DMS 273 treated with DMSO at 0.1 percent for 48 hours (cell line): ENCODE data around the gene STOML1.
A peak's percentile ranks its signal among the peaks of the same experiment; 100 is the strongest.

Source experiments
- DNase-seq: peaks from one replicate; lab custom pipeline; 2025; lab: John Stamatoyannopoulos, UW

The STOML1 gene

DNA sequence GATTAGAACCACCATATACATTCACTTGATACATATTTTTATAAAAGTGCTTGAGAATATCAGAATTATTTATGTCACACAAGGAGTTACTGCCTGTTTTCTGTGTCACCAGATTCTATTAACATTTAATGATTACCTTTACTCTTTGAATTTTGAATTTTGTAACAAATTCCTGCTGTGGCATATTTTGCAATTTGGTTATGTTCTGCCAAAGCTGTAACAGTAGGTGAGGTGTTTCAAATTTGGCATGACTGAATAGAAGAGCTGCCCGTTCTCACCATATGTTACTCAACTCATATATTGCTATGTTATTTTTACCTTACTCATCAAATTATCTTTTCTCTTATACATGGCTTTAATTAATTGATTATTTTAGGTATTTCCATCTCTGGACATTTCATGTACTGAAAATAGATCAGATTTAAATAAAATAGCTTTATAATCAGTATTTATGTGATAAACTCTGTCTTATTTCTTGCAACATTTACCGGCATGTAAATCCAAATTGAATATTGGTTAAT lies 21.3 kb upstream of the STOML1 start:
- no peak for DNase-seq

GRCh38 chr15:74011610-74012009 lies 19.5 kb upstream of the STOML1 start:
- DNase-seq, result no peak

GRCh38 chr15:74010929-74011540 lies 18.9 kb upstream of the STOML1 start:
- no peak for DNase-seq

DNA sequence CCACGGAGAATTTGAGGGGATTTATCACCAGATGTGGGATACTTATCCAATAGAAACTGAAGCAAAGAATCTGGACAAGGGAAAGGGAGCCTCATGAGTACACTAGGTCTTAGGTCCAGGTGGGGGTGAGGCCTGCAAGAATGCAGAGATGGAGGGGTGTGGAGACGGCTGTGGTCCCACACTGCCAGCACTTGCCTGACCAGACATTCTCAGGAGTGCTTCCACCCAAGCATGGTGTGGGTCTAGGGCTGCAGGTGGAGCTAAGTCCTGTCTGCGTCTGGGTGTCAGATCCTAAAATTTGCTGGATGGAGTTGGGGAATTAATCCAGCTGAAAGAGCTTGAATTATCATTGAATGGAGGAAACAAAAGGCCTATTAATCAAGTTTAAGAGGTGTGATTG lies 16.8 kb upstream of the STOML1 start:
- DNase-seq, result no peak

GRCh38 chr15:74007820-74008371 lies 15.8 kb upstream of the STOML1 start:
- no peak for DNase-seq

DNA sequence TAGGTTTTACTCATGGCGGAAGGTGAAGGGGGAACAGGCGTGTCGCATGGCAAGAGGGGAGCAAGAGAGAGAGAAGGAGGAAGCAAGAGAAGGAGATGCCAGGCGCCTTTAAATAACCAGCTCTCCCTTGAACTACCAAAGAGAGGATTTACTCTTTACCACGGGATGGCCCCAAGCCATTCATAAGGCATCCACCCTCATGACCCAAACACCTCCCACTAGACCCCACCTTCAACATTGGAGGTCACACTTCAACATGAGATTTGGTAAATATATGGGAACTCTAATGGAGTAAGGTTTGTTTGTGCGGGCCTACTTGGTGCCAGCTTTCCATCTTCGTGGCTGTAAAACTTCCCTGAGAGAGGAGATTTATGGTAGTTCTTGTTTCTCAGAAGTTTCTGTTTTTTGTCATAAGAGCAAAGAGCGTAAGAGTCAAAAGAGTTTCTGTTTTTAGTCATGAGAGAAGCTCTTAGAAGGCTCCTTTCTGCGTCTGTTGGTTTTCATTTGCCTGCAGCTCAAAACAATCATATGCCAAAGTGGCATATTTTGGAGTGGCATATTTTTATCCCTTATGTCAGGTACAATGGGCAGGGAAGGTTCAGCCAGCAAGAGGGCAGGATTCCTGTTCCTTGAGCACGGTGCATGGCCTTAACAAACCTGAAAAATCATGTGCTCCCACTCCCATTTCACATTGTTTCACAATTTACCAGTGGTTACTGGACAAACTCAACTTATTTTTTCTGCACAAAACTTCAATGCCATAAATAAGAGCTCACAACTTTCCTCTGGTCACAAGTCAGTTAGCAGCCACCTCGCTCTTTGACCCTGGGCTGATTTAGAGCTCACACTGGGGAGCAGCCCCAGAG lies 14.9 kb upstream of the STOML1 start:
- DNase-seq, result no peak

DNA sequence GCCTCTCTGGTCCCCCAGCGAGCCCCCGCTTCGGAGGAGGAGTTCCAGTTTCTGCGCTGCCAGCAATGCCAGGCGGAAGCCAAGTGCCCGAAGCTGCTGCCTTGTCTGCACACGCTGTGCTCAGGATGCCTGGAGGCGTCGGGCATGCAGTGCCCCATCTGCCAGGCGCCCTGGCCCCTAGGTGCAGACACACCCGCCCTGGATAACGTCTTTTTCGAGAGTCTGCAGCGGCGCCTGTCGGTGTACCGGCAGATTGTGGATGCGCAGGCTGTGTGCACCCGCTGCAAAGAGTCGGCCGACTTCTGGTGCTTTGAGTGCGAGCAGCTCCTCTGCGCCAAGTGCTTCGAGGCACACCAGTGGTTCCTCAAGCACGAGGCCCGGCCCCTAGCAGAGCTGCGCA lies 5.9 kb upstream of the STOML1 start:
- DNase-seq, result no peak

GRCh38 chr15:73996939-73997338 lies 4.8 kb upstream of the STOML1 start:
- no peak for DNase-seq

GRCh38 chr15:73996267-73996666 lies 4.2 kb upstream of the STOML1 start:
- DNase-seq, result no peak

DNA sequence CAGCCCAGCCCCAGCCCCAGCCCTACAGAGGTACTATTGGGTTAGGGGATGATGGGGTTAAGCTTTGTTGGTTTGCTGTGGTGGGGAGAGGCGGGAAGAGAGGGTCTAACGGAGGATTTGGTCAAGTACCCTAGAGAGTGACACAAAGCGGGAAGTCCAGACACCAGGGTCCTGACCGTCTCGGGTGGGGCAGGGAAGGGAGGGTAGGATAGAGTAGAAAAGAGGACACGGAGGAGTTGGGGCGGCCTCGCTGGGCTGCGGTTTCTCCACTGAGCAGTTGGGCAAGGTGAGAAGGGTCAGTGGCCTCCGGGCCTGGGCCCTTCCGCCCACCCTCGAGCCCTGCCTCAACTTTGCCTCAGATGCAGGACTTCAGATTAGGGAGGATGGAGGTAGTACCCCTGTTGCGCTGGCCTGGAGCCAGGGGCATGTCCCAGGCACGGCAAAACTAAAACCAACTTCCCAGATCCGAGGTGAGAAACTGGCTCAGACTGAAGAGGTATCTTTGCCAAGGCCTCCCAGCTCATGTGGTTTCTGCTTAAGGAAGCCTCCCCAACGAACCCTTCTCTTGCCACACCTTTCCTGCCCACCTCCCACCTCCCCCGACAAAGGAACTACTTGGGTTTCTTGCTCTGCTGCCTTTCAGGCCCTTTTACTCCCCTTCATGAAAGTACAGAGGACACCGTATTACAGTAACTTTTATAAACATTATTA lies 3.0 kb upstream of the STOML1 start:
- DNase-seq, result no peak

DNA sequence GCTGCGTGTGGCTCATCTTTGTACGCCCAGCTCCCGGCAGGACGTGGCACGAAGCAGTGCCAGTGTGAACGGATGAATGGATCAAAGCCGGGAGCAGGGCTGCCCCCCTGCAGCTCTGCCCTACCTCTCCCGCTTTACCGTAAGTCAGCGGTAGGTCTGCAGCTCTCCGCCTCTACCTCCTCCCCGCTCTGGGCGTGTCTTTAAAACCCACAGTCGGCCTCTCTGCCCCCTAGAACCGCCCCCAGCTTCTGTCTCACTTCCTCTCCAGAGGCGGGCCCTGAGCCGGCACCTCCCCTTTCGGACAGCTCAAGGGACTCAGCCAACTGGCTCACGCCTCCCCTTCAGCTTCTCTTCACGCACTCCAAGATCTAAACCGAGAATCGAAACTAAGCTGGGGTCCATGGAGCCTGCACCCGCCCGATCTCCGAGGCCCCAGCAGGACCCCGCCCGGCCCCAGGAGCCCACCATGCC lies 2.4 kb upstream of the STOML1 start, which contains the start of gene PML:
Gene PML, plus strand, starts transcription at position 304 of the 471 bp plus-strand sequence. Its CDS starts 97 bp downstream, at position 401.
- peak; percentile 80 for DNase-seq

GRCh38 chr15:73993211-73993994 lies 1.3 kb upstream of the STOML1 start:
- DNase-seq, result no peak

DNA sequence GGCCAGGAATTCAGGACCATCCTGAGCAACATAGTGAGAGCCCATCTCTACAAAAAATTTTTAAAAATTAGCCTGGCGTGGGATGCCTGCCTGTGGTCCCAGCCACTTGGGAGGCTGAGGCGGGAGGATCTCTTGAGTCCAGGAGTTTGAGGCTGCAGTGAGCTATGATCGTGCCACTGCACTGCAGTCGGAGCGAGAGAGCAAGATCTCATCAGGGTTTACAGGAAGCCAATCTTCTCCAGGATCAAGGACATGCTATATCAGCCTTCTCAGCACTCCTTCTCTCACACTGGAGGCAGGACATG lies 451 bp upstream of the STOML1 start:
- no peak for DNase-seq

GRCh38 chr15:73991260-73991659 lies 835 bp downstream of the STOML1 start:
- no peak for DNase-seq

GRCh38 chr15:73990250-73991005 lies 1.7 kb downstream of the STOML1 start:
- DNase-seq, result no peak

- no peak for DNase-seq
Measured at GRCh38 chr15:73989001-73989798, 2.9 kb downstream of the STOML1 start.

- no peak for DNase-seq
Measured at GRCh38 chr15:73988445-73988969, 3.6 kb downstream of the STOML1 start.

DNA sequence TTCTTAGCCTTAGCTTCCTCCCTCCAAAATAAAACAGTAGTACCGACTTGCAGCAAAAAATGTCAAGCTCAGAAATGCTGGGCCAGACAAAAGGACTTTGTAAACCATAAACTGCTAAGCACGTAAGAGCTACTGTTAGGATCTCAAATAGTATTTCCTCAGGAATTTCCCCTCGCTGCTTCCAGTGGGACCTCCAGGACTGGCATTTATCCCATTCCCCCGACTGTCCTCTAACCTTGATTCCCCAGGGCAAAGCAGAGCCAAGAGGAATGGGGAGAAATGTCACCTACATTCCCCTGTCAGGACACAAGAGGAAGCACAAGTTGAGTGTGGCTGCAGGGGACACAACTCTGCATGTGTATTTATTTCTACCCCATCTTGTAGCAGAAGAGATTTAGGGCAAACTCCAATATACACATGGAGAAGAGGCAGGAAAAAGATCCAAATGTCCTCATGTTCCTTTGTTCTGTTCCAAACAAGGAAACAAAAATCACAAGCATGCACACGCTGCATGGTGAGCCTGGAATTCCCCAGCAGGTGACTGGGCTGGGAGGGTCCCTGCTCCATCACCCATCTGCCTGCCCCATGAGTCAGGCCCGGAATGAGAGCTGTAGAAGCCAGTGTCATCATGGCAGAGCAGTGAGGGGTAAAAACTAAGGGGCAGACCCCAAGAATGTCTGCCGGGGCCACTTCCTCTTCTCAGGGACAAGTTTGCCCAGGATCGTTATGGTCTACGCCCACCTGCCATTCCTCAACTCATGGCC lies 4.2 kb downstream of the STOML1 start:
- DNase-seq, result no peak

DNA sequence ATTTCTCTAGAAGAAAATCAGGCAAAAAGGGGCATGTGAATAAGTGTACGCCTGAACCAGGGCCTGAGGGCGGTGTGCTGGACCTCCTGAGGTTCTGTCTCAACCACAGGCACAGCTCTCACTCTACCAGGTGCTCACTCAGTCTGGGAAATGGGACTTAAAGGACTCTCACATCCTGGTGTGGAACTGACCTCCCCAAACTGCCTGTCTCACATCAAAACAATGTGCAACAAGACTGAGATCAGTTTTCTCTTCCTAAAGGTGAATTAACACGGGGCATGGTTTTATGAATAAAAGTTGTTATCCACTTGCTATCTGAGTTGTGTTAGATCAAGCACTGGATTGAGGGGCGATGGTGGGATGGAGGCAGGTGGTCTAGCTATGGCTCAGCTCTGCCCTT lies 4.8 kb downstream of the STOML1 start:
- no peak for DNase-seq
